Upper lobe of left lung (tissue), 6 donors: Measurements from ENCODE around the gene UGT1A10. TPM values are rescaled to one million over a fixed set of nuclear protein-coding genes. Genes with fewer than 3 reads are reported as not detected.
A peak's percentile ranks its signal among the peaks of the same experiment; 100 is the strongest.

ENCODE experiments used
- ATAC-seq, 2 donors: fragments of 200-7000 bp; cut with Tn5 transposase; one replicate each; pipeline ENCODE4 v1.9.1; 2022; ENCODE audit warnings: mild to moderate bottlenecking in 2 of 2, moderate library complexity in 2 of 2; ENCODE audit not compliant: low FRiP score in 2 of 2
- DNase-seq, 2 donors: peaks; one replicate each; pipeline ENCODE4 v3.0.0-alpha.2; 2019 to 2020
- H3K27ac ChIP-seq, 4 donors: fragments of 200-600 bp; sonication (generic); one replicate each; pipeline ENCODE4 v1.5.1; 2016 to 2019
- H3K27me3 ChIP-seq, 4 donors: fragments of 200-600 bp; sonication (generic); one replicate each; pipeline ENCODE4 v1.5.1; 2017 to 2019
- H3K36me3 ChIP-seq, 4 donors: fragments of 200-600 bp; sonication (generic); one replicate each; pipeline ENCODE4 v1.5.1; 2016 to 2019
- H3K4me1 ChIP-seq, 4 donors: fragments of 200-600 bp; sonication (generic); one replicate each; pipeline ENCODE4 v1.5.1; 2018 to 2019
- H3K4me3 ChIP-seq, 4 donors: fragments of 200-600 bp; sonication (generic); one replicate each; pipeline ENCODE4 v1.5.1; 2017 to 2019; ENCODE audit warnings: mild to moderate bottlenecking in 2 of 4, moderate library complexity in 1 of 4
- H3K9me3 ChIP-seq, 4 donors: fragments of 200-600 bp; sonication (generic); one replicate each; pipeline ENCODE4 v1.5.1; 2018 to 2019
- EP300 ChIP-seq, 4 donors: sonication (generic); formaldehyde crosslinking; IDR thresholded peaks; one replicate each; pipeline ENCODE4 v1.5.1; 2017; ENCODE audit warnings: antibody characterized with exemption in 4 of 4, control low read depth in 2 of 4
- POLR2A ChIP-seq, 4 donors: fragments of 450-650 bp; IDR thresholded peaks; one replicate each; pipeline ENCODE4 v1.5.1; 2016 to 2017; ENCODE audit warnings: antibody characterized with exemption in 4 of 4, mild to moderate bottlenecking in 2 of 4
- POLR2AphosphoS5 ChIP-seq, 2 donors: sonication (generic); formaldehyde crosslinking; IDR thresholded peaks; one replicate each; pipeline ENCODE4 v1.5.1; 2017; ENCODE audit warnings: antibody characterized with exemption in 2 of 2
- WGBS, 2 donors: methylation state at CpG; one replicate each; pipeline ENCODE4 v1.1.5; 2017 to 2018; 5-methylcytosine and 5-hydroxymethylcytosine counted together
- total RNA-seq, 6 donors: library from RNA; depleted of rRNA in 4 of 6; stranded (reverse); fragments of >200 nt in 4 of 6; gene quantifications; one replicate each; pipeline versions ENCODE4 v1.1.0 to v1.2.1, GENCODE V29; 2016 to 2021
- TF ChIP-seq, protein P1 (sequence below), 6 experiments: fragments of 450-650 bp in 4 of 6; fragments of 200-600 bp in 2 of 6; sonication (generic) in 2 of 6; IDR thresholded peaks; one replicate each; pipeline ENCODE4 v1.5.1; 2016 to 2019; ENCODE audit warnings: antibody characterized with exemption in 6 of 6
- donor health status: DM: no; HTN: no; CAD: no; lungs with moderate emphysema.
- donor health status: DM: no; HTN: yes; CAD: no; lungs with severe emphysema.

Gene UGT1A10
- total RNA-seq, 6 donors from 2014 or later: not detected

DNA sequence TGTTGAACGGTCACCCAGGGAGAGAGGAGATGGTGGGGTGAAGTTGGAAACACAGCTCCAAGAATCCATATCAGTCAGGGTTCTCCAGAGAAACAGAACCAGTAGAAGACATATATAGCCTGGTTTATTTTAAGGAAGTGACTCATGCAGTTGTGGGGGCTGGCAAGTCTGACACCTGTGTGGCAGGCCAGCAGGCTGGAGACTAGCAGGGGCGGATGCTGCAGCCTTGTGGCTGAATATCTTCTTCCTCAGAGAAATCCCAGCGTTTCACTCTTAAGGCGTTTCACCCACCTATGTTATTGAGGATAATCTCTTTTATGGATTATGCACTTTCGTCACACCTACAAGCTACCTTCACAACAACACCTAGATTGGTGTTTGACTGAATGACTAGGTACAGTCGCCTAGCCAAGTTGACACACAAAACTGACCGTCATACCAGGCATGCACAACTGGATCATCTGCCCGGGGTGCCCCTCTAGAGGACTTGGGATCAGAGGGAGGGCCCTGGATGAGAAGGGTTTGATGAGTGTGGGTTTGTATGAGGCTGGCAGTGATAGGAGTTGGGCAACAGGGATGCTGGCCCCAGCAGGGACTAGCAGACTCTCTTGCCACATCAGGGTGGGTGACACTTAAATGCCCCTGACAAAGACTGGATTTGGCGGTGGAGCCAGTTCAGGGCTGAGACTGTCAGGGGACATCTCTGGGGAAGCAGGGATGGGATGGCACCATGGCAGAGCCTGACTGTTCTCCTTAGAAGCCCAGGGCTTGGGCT, 165.3 kb downstream of the UGT1A10 start:
- H3K4me3 ChIP-seq: no peak overlapping the region
- no peaks in the 10 kb centered on the region for H3K27me3 ChIP-seq
- no peaks in the 10 kb centered on the region for H3K4me1 ChIP-seq
- TF ChIP-seq, protein P1, sequence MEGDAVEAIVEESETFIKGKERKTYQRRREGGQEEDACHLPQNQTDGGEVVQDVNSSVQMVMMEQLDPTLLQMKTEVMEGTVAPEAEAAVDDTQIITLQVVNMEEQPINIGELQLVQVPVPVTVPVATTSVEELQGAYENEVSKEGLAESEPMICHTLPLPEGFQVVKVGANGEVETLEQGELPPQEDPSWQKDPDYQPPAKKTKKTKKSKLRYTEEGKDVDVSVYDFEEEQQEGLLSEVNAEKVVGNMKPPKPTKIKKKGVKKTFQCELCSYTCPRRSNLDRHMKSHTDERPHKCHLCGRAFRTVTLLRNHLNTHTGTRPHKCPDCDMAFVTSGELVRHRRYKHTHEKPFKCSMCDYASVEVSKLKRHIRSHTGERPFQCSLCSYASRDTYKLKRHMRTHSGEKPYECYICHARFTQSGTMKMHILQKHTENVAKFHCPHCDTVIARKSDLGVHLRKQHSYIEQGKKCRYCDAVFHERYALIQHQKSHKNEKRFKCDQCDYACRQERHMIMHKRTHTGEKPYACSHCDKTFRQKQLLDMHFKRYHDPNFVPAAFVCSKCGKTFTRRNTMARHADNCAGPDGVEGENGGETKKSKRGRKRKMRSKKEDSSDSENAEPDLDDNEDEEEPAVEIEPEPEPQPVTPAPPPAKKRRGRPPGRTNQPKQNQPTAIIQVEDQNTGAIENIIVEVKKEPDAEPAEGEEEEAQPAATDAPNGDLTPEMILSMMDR (IDR thresholded peaks at IDR 0.05): no peak
- TF ChIP-seq EP300 (IDR thresholded peaks at IDR 0.05) (no peak), POLR2A (IDR thresholded peaks at IDR 0.05) (no peak), POLR2AphosphoS5 (IDR thresholded peaks at IDR 0.05) (no peak)
- H3K9me3 ChIP-seq: no peaks in the 10 kb centered on the region
- WGBS, 2 donors: 76 to 79% methylated on average over 9 of the region's 9 CpGs
- no peaks in the 10 kb centered on the region for H3K36me3 ChIP-seq
- H3K27ac ChIP-seq: no peak overlapping the region
- ATAC-seq: no peak
- no peak for DNase-seq

DNA sequence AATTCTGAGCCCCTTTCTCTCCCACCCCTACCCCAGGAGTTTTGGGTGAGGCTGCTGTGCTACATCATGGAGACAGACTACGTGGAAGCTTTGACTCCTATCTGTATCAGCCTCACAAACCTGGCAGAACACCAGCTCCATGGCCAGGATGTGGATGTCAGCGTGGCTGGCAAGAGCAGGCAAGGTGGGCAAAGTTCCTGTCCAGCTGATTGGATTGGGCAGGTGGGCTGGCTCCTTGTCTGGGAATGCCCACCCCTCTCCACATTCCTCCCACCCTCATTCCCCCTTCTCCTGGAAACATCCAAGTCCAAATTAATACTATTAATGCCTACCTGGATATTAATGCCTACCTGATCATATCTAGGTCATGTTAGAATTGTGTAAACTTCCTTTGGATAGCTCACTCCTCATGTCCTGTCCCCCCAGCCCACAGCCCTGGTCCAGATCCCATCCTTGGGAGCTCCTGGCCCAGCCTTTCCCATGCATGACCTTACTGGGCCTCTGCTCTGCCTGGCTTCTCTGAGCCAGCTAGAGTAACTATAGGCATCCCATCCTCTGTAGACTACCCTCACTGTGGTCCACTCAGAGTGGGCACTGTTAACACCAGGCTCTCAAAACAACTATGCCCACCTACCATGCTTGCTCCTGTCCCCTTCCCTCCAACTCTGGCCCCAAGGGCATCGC, 166.0 kb downstream of the UGT1A10 start:
- Histone ChIP-seq H3K4me1 (no peaks in the 10 kb centered on the region), H3K27ac (no peak overlapping the region), H3K27me3 (no peaks in the 10 kb centered on the region), H3K9me3 (no peaks in the 10 kb centered on the region), H3K4me3 (no peak overlapping the region), H3K36me3 (no peaks in the 10 kb centered on the region)
- 61 to 81% methylated on average over 3 of the region's 3 CpGs for WGBS, 2 donors
- TF ChIP-seq POLR2A (IDR thresholded peaks at IDR 0.05) (no peak), POLR2AphosphoS5 (IDR thresholded peaks at IDR 0.05) (no peak), EP300 (IDR thresholded peaks at IDR 0.05) (no peak)
- TF ChIP-seq, protein P1 (IDR thresholded peaks at IDR 0.05): no peak
- DNase-seq (no peak), ATAC-seq (no peak)

DNA sequence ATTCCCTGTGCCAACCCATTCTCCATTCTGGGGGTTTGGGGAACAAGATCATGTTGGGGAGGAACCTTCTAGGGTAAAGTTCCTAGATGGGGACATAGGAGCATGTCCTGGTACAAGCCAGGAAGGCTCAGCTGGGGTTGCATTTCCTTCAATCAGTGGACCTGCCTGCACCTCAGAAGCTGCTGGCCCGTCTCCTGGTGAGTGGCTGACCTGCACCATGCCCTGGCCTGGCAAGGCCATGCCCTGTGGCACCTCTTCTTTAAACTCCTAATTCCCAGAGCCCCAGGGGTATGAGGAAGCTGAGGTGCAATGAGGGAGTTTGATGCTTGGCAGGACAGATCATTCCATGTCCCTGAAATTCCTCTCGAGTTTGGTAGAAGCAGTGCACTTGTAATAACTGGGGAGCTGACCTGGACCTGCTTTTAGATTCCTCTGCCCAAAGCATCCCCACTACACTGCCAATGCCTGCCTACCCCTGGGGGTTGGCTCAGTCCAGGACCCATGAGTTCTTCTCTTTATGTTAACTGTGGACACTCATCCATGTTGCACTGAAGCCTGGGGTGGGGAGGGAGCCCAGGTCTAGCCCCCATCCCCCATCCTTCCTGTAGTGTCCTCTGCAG, 167.2 kb downstream of the UGT1A10 start:
- Histone ChIP-seq H3K27me3 (no peaks in the 10 kb centered on the region), H3K4me3 (no peak overlapping the region), H3K9me3 (no peaks in the 10 kb centered on the region), H3K4me1 (no peaks in the 10 kb centered on the region), H3K27ac (no peak overlapping the region), H3K36me3 (no peaks in the 10 kb centered on the region)
- TF ChIP-seq EP300 (IDR thresholded peaks at IDR 0.05) (no peak), POLR2AphosphoS5 (IDR thresholded peaks at IDR 0.05) (no peak), POLR2A (IDR thresholded peaks at IDR 0.05) (no peak)
- TF ChIP-seq, protein P1 (IDR thresholded peaks at IDR 0.05): no peak
- DNase-seq (no peak), ATAC-seq (no peak)
- WGBS, 2 donors: 58 to 80% methylated on average over 1 to 2 of the region's 2 CpGs

DNA sequence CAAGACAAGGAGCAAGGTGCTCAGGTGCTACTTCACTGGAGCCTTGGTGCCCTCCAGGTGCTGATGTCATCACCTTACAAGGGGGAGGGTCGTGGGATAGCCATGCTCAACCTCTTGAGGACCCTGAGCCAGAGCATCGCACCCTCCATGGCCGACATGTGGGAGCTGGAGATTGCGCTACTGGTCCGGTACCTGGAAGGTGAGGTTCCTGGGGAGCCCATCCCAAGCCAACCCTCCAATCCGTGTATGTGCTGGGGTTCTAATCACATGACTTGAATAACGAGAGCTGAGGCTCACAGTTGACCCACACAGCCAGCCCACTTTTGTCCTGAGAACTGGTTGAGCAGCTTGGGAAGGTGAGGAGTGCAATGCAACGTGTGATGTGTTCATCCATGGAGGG, 167.7 kb downstream of the UGT1A10 start:
- H3K27ac ChIP-seq: no peak overlapping the region
- no peaks in the 10 kb centered on the region for H3K36me3 ChIP-seq
- no peak overlapping the region for H3K4me3 ChIP-seq
- DNase-seq: peak in 1 of 2 donors; percentile 15
- no peak for TF ChIP-seq POLR2AphosphoS5 (IDR thresholded peaks at IDR 0.05)
- TF ChIP-seq POLR2A (IDR thresholded peaks at IDR 0.05): no peak
- TF ChIP-seq, protein P1 (IDR thresholded peaks at IDR 0.05): no peak
- no peak for TF ChIP-seq EP300 (IDR thresholded peaks at IDR 0.05)
- 67 to 80% methylated on average over 1 to 8 of the region's 8 CpGs for WGBS, 2 donors
- no peak for ATAC-seq
- no peaks in the 10 kb centered on the region for H3K4me1 ChIP-seq
- no peaks in the 10 kb centered on the region for H3K9me3 ChIP-seq
- H3K27me3 ChIP-seq: no peaks in the 10 kb centered on the region
